Non-pigmented ciliary epithelial cell (primary cell): Measurements from ENCODE around the gene PRR15.
"Not testable (repeated sequence)": the region's sequence is repeated elsewhere in the genome, so short reads cannot be mapped to it uniquely, and the experiment has no call there.

Experiments used
- DNase-seq: peaks from one replicate; pipeline ENCODE4 v3.0.0-alpha.2; 2010; ENCODE audit warnings: low read depth

Gene PRR15, protein sequence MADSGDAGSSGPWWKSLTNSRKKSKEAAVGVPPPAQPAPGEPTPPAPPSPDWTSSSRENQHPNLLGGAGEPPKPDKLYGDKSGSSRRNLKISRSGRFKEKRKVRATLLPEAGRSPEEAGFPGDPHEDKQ

DNA sequence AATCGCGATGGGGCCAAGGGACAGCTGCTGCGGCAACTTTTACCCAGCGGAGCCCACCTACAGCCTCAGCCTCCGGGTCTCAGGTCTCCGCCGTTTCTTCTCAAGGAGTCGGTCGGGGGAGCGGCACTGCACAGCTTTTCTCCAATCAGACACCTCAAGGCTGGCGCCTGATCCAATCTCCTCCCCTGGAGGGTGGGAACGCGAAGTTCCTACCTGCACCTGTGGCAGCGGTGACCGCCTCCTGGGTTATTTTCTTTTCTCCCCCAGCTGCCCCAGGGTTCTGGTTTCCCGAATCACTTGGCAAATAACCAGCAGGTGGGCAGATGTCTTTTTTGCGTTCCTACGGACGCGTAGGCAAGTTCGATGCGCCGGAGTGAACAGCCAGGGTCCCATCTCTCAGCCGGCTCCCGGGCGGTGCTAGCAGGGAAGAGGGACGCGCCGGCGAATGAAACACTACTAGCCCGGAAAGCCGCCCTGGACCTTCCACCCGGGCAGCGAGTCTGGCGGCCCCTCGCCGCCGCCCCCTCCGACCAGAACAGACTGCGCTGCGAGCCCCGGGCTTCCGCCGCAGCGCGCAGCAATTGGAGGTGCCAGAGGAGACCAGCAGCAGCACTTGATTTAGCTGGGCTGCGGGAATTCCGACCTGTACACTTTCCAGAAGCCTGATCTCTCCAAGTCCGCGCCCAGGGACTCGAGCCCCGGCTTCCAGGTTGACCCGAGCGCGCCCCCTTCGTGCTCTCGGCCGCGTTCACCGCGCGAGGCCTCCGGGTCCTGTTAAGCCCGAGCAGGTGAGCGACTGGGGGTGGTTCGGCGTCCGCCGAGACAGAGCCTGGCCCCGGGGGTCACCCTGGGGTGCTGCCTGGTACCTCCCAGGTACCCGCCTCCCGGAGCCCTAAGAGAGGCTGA is at the start of gene PRR15:
Gene PRR15, plus strand, starts transcription at position 246 of the 906 bp plus-strand sequence. CDS start 2,495 bp downstream, outside the sequence.
- DNase-seq: no peak

GRCh38 chr7:29516491-29516890 is 47.1 kb upstream of the PRR15 start:
- no peak for DNase-seq

GRCh38 chr7:29518616-29519015 is 45.0 kb upstream of the PRR15 start:
- no peak for DNase-seq

- DNase-seq: no peak
Observed at GRCh38 chr7:29523728-29524127, 39.9 kb upstream of the PRR15 start.

- DNase-seq: no peak
Observed at GRCh38 chr7:29527505-29528108, 36.0 kb upstream of the PRR15 start.

DNA sequence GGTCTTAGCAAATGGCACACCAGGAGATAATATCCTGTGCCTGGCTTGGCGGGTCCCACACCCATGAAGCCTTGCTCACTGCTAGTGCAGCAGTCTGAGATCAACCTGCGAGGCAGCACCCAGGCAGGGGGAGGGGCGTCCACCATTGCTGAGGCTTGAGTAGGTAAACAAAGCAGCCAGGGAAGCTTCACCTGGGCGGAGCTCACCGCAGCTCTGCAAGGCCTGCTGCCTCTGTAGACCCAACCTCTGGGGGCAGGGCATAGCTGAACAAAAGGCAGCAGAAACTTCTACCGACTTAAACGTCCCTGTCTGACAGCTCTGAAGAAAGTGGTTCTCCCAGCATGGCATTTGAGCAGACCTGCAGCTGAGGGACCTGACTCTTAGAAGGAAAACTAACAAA is 35.1 kb upstream of the PRR15 start:
- DNase-seq: not testable (repeated sequence)

GRCh38 chr7:29538389-29538788 is 25.2 kb upstream of the PRR15 start:
- DNase-seq: no peak

GRCh38 chr7:29539471-29539870 is 24.2 kb upstream of the PRR15 start:
- no peak for DNase-seq

GRCh38 chr7:29547421-29547820 is 16.2 kb upstream of the PRR15 start:
- no peak for DNase-seq

GRCh38 chr7:29548823-29549222 is 14.8 kb upstream of the PRR15 start:
- no peak for DNase-seq

DNA sequence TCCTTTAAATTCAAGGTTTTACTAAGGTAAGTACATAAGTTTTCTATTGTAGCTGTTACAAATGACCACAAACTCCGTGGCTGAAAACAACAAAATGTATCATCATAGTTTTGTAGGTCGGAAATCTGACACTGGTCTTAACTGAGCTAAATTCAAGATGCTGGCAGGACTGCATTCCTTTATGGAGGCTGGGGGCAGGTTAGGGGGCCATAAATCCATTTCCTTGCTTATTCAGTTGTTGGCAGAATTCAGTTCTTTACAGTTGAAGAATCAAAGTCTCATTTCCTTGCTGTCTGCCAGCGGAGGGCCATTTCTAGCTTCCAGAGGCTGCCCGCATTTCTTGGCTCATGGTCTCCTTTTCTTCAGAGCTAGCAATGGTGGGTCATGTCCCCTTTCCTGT is 11.2 kb upstream of the PRR15 start:
- DNase-seq: no peak

DNA sequence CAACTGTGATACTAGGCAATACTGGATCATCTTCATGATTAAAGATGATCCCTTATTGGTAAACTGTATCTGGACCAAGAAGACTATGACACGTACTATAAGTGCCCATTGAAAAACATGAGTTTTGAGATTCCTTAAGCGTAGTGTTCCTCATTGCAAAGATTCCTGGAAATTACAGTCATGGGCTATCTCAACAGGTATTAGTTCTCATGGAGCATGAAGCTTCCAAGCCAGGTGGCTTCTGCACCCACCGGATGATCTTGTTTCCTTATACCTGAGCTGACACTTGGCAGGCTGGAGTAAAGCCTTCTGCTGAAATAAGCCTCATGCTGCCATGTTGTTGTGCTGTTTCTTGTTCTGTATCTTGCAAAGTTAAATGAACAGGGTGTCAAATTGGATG is 8.6 kb upstream of the PRR15 start:
- no peak for DNase-seq

DNA sequence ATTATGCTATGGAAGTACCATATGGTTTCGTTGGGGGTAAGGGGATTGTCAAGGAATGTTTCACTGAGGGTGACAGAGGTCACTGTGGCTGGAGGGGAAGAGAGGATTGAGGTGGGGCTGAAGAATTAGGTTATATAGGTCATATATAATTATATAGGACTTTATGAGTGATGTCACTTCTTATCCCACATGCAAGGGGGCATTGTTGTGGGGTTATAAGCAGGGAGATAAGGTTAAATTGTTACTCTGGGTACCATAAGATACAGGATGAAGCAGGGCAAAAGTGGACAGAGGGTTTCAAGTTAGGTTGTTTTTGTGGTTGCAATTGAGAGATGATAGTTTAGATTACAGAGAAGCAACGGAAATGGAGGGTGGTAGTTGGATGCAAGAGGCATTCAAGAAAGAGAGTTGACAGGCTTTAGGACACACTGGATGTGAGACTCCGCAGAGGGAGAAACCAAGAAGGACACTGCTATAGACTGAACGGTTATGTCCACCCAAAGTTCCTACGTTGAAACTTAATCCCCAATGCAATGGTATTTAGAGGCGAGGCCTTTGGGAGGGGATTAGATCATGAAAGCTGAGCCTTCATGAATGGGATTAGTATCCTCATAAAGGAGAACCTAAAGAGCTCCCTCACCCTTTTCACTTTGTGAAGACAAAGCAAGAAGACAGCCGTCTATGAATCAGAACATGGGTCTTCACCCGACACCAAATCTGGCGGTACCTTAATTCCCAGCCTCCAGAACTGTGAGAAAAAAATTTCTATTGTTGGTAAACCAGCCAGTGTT is 7.0 kb upstream of the PRR15 start:
- no peak for DNase-seq

- DNase-seq: no peak
Observed at GRCh38 chr7:29557954-29558353, 5.7 kb upstream of the PRR15 start.

GRCh38 chr7:29561271-29561670 is 2.4 kb upstream of the PRR15 start:
- DNase-seq: no peak

- DNase-seq: no peak
Observed at GRCh38 chr7:29562307-29562706, 1.3 kb upstream of the PRR15 start.

GRCh38 chr7:29564496-29565223 is 1.0 kb downstream of the PRR15 start:
- DNase-seq: no peak

DNA sequence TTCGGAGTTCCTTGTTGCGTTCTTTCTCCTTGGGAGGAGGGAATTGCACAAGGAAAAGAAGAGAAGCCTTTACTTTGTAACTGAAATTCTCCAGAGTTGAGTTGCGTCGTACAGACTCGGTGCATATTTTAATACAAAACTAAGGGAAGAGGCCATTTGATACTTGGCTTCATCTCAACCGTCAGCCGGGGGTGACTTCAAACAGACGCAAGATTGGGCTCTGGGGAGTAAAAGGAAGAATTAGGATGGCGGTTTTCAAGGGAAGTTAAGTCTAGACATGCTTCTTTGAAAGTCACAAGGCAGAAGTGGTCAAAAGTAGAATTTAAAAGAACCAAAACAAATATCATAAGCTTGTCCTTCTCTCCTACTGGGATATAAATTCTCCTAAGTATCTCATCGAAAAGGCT is 1.6 kb downstream of the PRR15 start:
- no peak for DNase-seq

DNA sequence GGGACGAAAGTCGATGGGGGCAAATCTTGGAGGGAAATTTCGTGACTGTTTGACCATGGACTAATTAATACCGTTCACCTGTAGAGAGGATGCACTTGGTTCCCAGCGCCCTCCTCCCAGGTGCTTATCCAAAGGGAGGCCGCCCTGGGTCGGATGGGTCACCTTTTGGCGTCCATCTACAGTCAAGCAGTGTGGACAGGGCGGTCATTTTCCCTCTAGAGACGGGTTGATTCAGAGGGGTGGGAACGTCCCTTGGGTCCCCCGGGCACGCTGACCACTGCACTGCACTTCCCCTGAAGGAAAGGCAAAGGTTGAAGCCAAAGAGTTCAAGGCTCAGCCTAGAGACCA is 2.0 kb downstream of the PRR15 start:
- no peak for DNase-seq

GRCh38 chr7:29565982-29566746 is 2.5 kb downstream of the PRR15 start:
- DNase-seq: no peak

- DNase-seq: no peak
Observed at GRCh38 chr7:29567174-29567573, 3.5 kb downstream of the PRR15 start.
